Spleen (tissue), 11 donors: ENCODE results near the gene DMD. TPM values are rescaled to one million over a fixed set of nuclear protein-coding genes. Genes with fewer than 3 reads are reported as not detected.

Experiments
- DNase-seq: peaks from one replicate; pipeline ENCODE4 v3.0.0-alpha.2; 2020
- H3K27ac ChIP-seq, 8 donors: fragments of 200-600 bp; sonication (generic) in 7 of 8; 1 replicate in 4 of 8; 2 replicates in 4 of 8; pipeline versions ENCODE4 v1.5.0 to v1.8.0; 2016 to 2021; ENCODE audit warnings: inconsistent platforms in 4 of 8, mild to moderate bottlenecking in 4 of 8, moderate library complexity in 1 of 8
- H3K27me3 ChIP-seq, 7 donors: fragments of 200-600 bp; sonication (generic) in 6 of 7; replicated peaks in 1 of 7; 1 replicate in 4 of 7; 2 replicates in 3 of 7; pipeline versions ENCODE4 v1.5.0 to v1.8.0; 2016 to 2021; ENCODE audit warnings: inconsistent platforms in 3 of 7, mild to moderate bottlenecking in 1 of 7
- H3K36me3 ChIP-seq, 6 donors: fragments of 200-600 bp; sonication (generic) in 5 of 6; 1 replicate in 4 of 6; 2 replicates in 2 of 6; pipeline versions ENCODE4 v1.5.0 to v1.8.0; 2016 to 2021; ENCODE audit warnings: inconsistent platforms in 2 of 6
- H3K4me1 ChIP-seq, 6 donors: fragments of 200-600 bp; sonication (generic) in 5 of 6; 1 replicate in 3 of 6; 2 replicates in 3 of 6; pipeline versions ENCODE4 v1.5.0 to v1.8.0; 2016 to 2021; ENCODE audit warnings: inconsistent platforms in 3 of 6
- H3K4me3 ChIP-seq, 8 donors: fragments of 200-600 bp; sonication (generic) in 7 of 8; 1 replicate in 4 of 8; 2 replicates in 4 of 8; pipeline versions ENCODE4 v1.5.0 to v1.8.0; 2016 to 2021; ENCODE audit warnings: inconsistent platforms in 4 of 8, mild to moderate bottlenecking in 4 of 8, moderate library complexity in 2 of 8
- H3K9me3 ChIP-seq, 8 donors: fragments of 200-600 bp; sonication (generic) in 7 of 8; 1 replicate in 4 of 8; 2 replicates in 4 of 8; pipeline versions ENCODE4 v1.5.0 to v1.8.0; 2016 to 2021; ENCODE audit warnings: inconsistent platforms in 4 of 8
- CTCF ChIP-seq, 11 experiments: fragments of 200-600 bp in 7 of 11; fragments of 450-650 bp in 4 of 11; sonication (generic) in 4 of 11; IDR thresholded peaks in 8 of 11; conservative IDR thresholded peaks in 3 of 11; 1 replicate in 7 of 11; 2 replicates in 4 of 11; pipeline versions ENCODE4 v1.4.0 to v1.8.0; 2016 to 2021; ENCODE audit warnings: antibody characterized with exemption in 11 of 11, inconsistent platforms in 4 of 11, mild to moderate bottlenecking in 1 of 11
- POLR2A ChIP-seq, 3 donors: fragments of 450-650 bp; IDR thresholded peaks; one replicate each; pipeline ENCODE4 v1.5.1; 2017; ENCODE audit warnings: antibody characterized with exemption in 3 of 3, mild to moderate bottlenecking in 1 of 3
- POLR2AphosphoS5 ChIP-seq, 3 donors: sonication (generic); formaldehyde crosslinking; IDR thresholded peaks; one replicate each; pipeline ENCODE4 v1.5.1; 2017; ENCODE audit warnings: antibody characterized with exemption in 3 of 3
- WGBS, 5 donors: extraction: QIAGEN DNeasy Blood & Tissue Kit in 3 of 5; methylation state at CpG; one replicate each; pipeline versions ENCODE4 v1.1.5 to v1.1.7; 2013 to 2018; 5-methylcytosine and 5-hydroxymethylcytosine counted together
- intact Hi-C: fragments of 100-400 bp; cut with DNase I; formaldehyde crosslinking; loops from one replicate; pipeline ENCODE4 v1.15.0; 2023; ENCODE audit warnings: low total_unique reads
- polyA plus RNA-seq, 3 donors: library from polyadenylated mRNA; stranded (reverse); fragments of 200-250 nt; gene quantifications; one replicate each; pipeline ENCODE4 v1.2.1, GENCODE V29; 2013
- total RNA-seq, 7 donors: library from RNA; depleted of rRNA in 3 of 7; stranded (reverse); fragments of >200 nt in 3 of 7; fragmentation: NEBNext Ultra II Directional in 4 of 7; extraction: Animal tissue kit (Norgen Biotek cat#: 25700) in 4 of 7; gene quantifications; one replicate each; pipeline versions ENCODE4 v1.1.0 to v1.2.1, GENCODE V29; 2016 to 2021
- donor health status: healthy with polysubstance abuse.
- donor health status: DM: no; HTN: no; CAD: no; lungs with moderate emphysema.
- donor health status: DM: no; HTN: no; CAD: no.
- donor health status: Bipolar disorder and iron deficiency.
- donor health status: healthy.
- donor health status: DM: no; HTN: no; CAD: no.
- donor health status: DM: yes; HTN: yes; CAD: no.

DMD gene
- total and polyA plus RNA-seq, 10 donors: 1.3 to 11.3 (median 4.4) TPM

- Histone ChIP-seq H3K4me3 (no peak overlapping the region), H3K9me3 (no peaks in the 10 kb centered on the region), H3K27ac (no peak overlapping the region), H3K36me3 (no peaks in the 10 kb centered on the region), H3K27me3 (no peaks in the 10 kb centered on the region), H3K4me1 (no peaks in the 10 kb centered on the region)
- no peak for TF ChIP-seq CTCF (IDR thresholded peaks at IDR 0.05 in 8 of 11, conservative IDR thresholded peaks at IDR 0.05 in 3 of 11)
- no peak for TF ChIP-seq POLR2AphosphoS5 (IDR thresholded peaks at IDR 0.05)
- TF ChIP-seq POLR2A (IDR thresholded peaks at IDR 0.05): no peak
- intact Hi-C loops: no loop called here
- WGBS, 5 donors: 18 to 61% (median 46%) methylated on average over 2 of the region's 2 CpGs
- no peak for DNase-seq
Observed at GRCh38 chrX:32195611-32196010, 1015.7 kb downstream of the DMD start.

- H3K9me3 ChIP-seq: no peaks in the 10 kb centered on the region
- 69 to 90% (median 83%) methylated on average over 6 of the region's 6 CpGs for WGBS, 5 donors
- DNase-seq: no peak
- intact Hi-C loops: no loop called here
- peaks cover 0 to 2% (median 0%) of the 10 kb centered on the region in 7 donors for H3K27me3 ChIP-seq
- H3K4me1 ChIP-seq: no peaks in the 10 kb centered on the region
- TF ChIP-seq POLR2AphosphoS5 (IDR thresholded peaks at IDR 0.05): no peak
- no peak for TF ChIP-seq CTCF (IDR thresholded peaks at IDR 0.05 in 8 of 11, conservative IDR thresholded peaks at IDR 0.05 in 3 of 11)
- no peak for TF ChIP-seq POLR2A (IDR thresholded peaks at IDR 0.05)
- H3K4me3 ChIP-seq: no peak overlapping the region
- no peaks in the 10 kb centered on the region for H3K36me3 ChIP-seq
- H3K27ac ChIP-seq: no peak overlapping the region
Observed at GRCh38 chrX:32191316-32191715, 1020.0 kb downstream of the DMD start.

GRCh38 chrX:32185160-32185559 is 1026.2 kb downstream of the DMD start:
- TF ChIP-seq CTCF (IDR thresholded peaks at IDR 0.05 in 8 of 11, conservative IDR thresholded peaks at IDR 0.05 in 3 of 11): no peak
- no peak for TF ChIP-seq POLR2AphosphoS5 (IDR thresholded peaks at IDR 0.05)
- no peak for TF ChIP-seq POLR2A (IDR thresholded peaks at IDR 0.05)
- WGBS, 5 donors: 40 to 78% (median 59%) methylated on average over 2 of the region's 2 CpGs

GRCh38 chrX:32183066-32183465 is 1028.3 kb downstream of the DMD start:
- Histone ChIP-seq H3K4me1 (no peaks in the 10 kb centered on the region), H3K36me3 (no peaks in the 10 kb centered on the region), H3K9me3 (no peaks in the 10 kb centered on the region), H3K4me3 (no peak overlapping the region), H3K27me3 (no peaks in the 10 kb centered on the region), H3K27ac (no peak overlapping the region)
- DNase-seq: no peak
- intact Hi-C loops: no loop called here
- TF ChIP-seq CTCF (IDR thresholded peaks at IDR 0.05 in 8 of 11, conservative IDR thresholded peaks at IDR 0.05 in 3 of 11) (no peak), POLR2AphosphoS5 (IDR thresholded peaks at IDR 0.05) (no peak), POLR2A (IDR thresholded peaks at IDR 0.05) (no peak)

More at GRCh38 chrX:32185160-32185559, 1026.2 kb downstream of the DMD start:
- Histone ChIP-seq H3K27me3 (peaks cover 0 to 2% (median 0%) of the 10 kb centered on the region in 7 donors), H3K4me3 (no peak overlapping the region), H3K27ac (no peak overlapping the region), H3K9me3 (no peaks in the 10 kb centered on the region), H3K36me3 (no peaks in the 10 kb centered on the region), H3K4me1 (no peaks in the 10 kb centered on the region)
- DNase-seq: no peak
- intact Hi-C loops: no loop called here
